Natural killer cell (primary cell): ENCODE results near the gene NECTIN1. TPM values are rescaled to one million over a fixed set of nuclear protein-coding genes. Genes with fewer than 3 reads are reported as not detected.

Experiments used
- ATAC-seq, 3 donors: fragments of 150-1000 bp in 2 of 3; fragments of 200-7000 bp in 1 of 3; cut with Tn5 transposase; 1 replicate in 1 of 3; 2 replicates in 2 of 3; pipeline ENCODE4 v1.10.0; 2021; ENCODE audit warnings: mild to moderate bottlenecking in 2 of 3, moderate library complexity in 2 of 3
- DNase-seq, 2 donors: peaks; one replicate each; pipeline versions ENCODE4 v3.0.0 to v3.0.0-alpha.2; 2013 to 2021; ENCODE audit warnings: mixed read lengths in 1 of 2
- H3K27ac ChIP-seq: one replicate; pipeline ENCODE4 v1.5.1; 2013; ENCODE audit warnings: mild to moderate bottlenecking, low read length
- H3K27me3 ChIP-seq: one replicate; pipeline ENCODE4 v1.6.1; 2013; ENCODE audit warnings: low read length; ENCODE audit not compliant: control insufficient read depth, insufficient read depth
- H3K36me3 ChIP-seq: one replicate; pipeline ENCODE4 v1.6.1; 2013; ENCODE audit warnings: low read length; ENCODE audit not compliant: control insufficient read depth, insufficient read depth
- H3K4me1 ChIP-seq: one replicate; pipeline ENCODE4 v1.6.1; 2013; ENCODE audit warnings: low read length; ENCODE audit not compliant: control insufficient read depth, insufficient read depth
- H3K4me3 ChIP-seq: one replicate; pipeline ENCODE4 v1.5.1; 2013; ENCODE audit warnings: low read length
- H3K9me3 ChIP-seq: one replicate; pipeline ENCODE4 v1.6.1; 2013; ENCODE audit warnings: low read length; ENCODE audit not compliant: control insufficient read depth, insufficient read depth
- H3K27ac Mint-ChIP-seq, 2 donors: one replicate each; pipeline ENCODE4 v1.8.0; 2022; ENCODE audit warnings: mild to moderate bottlenecking in 2 of 2, mixed read lengths in 2 of 2, moderate library complexity in 1 of 2
- H3K27me3 Mint-ChIP-seq, 2 donors: one replicate each; pipeline ENCODE4 v1.8.0; 2022; ENCODE audit warnings: low read depth in 2 of 2, mixed read lengths in 2 of 2
- H3K36me3 Mint-ChIP-seq: one replicate; pipeline ENCODE4 v1.8.0; 2022; ENCODE audit warnings: mixed read lengths
- H3K4me1 Mint-ChIP-seq, 2 donors: one replicate each; pipeline ENCODE4 v1.8.0; 2022; ENCODE audit warnings: mixed read lengths in 2 of 2
- H3K4me3 Mint-ChIP-seq: one replicate; pipeline ENCODE4 v1.8.0; 2022; ENCODE audit warnings: mild to moderate bottlenecking, moderate library complexity, mixed read lengths
- H3K9me3 Mint-ChIP-seq, 2 donors: one replicate each; pipeline ENCODE4 v1.8.0; 2022; ENCODE audit warnings: mixed read lengths in 2 of 2
- WGBS: methylation state at CpG from one replicate; pipeline ENCODE4 v1.1.7; 2013; ENCODE audit warnings: missing lambda C conversion rate; ENCODE audit not compliant: insufficient coverage; 5-methylcytosine and 5-hydroxymethylcytosine counted together
- intact Hi-C: fragments of 100-400 bp; cut with micrococcal nuclease; formaldehyde crosslinking; loops from one replicate; pipeline ENCODE4 v1.14.2; 2022
- total RNA-seq, 4 donors: library from RNA; stranded (reverse); fragments of 120-200 nt in 1 of 4; gene quantifications; one replicate each; pipeline versions ENCODE4 v1.2.3 to v1.2.4, GENCODE V29; 2013 to 2022
- TF ChIP-seq, protein P1 (sequence below): fragments of 200-600 bp; IDR thresholded peaks from one replicate; pipeline ENCODE4 v1.8.0; 2022; ENCODE audit warnings: antibody characterized with exemption

Gene NECTIN1
- total RNA-seq, 3 donors from 2014 or later (not counting 1 experiment from before 2014, with no cell fraction given), result 5.8 to 18.8 (median 7.8) TPM

DNA sequence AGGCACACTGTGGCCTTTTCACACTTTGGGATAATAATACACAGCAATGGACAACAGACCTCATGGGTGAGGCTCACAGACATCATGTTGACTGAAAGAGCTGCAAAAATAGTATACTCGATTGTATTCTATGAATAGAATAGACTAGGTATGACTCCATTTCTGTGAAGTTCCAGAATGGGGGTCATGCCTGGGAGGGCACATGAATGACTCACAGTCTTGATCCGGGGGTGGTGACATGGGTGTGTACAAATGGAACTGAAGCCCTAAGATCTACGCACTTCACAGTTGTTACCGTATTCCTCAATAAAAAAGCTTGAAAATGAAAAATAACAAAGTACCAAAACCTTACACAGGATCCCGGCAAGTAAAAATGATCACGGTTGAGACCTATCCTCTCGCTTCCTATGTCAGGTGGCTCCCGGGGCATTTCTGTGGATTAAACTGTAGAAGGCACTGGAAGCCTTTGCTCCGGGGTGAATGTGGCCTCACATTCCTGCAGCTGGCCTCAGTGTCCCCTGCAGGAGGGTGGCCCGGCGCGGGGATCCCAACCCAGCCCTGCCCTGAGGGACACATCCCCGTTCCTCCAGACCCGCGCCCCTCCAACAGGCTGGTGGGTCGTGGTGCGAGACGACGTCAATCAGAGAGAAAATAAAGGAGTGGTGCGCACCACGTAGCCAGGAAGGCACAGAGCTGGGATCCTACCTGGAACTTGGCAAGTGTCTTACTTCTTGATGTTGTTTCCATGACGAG lies 75.9 kb downstream of the NECTIN1 start:
- H3K4me3 Mint-ChIP-seq, result no peak overlapping the region
- no peaks in the 10 kb centered on the region for H3K4me1 Mint-ChIP-seq
- H3K27ac ChIP-seq, result no peak overlapping the region
- TF ChIP-seq, protein P1, sequence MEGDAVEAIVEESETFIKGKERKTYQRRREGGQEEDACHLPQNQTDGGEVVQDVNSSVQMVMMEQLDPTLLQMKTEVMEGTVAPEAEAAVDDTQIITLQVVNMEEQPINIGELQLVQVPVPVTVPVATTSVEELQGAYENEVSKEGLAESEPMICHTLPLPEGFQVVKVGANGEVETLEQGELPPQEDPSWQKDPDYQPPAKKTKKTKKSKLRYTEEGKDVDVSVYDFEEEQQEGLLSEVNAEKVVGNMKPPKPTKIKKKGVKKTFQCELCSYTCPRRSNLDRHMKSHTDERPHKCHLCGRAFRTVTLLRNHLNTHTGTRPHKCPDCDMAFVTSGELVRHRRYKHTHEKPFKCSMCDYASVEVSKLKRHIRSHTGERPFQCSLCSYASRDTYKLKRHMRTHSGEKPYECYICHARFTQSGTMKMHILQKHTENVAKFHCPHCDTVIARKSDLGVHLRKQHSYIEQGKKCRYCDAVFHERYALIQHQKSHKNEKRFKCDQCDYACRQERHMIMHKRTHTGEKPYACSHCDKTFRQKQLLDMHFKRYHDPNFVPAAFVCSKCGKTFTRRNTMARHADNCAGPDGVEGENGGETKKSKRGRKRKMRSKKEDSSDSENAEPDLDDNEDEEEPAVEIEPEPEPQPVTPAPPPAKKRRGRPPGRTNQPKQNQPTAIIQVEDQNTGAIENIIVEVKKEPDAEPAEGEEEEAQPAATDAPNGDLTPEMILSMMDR, result no peak
- H3K27ac Mint-ChIP-seq, result no peak overlapping the region
- H3K9me3 ChIP-seq, result no peaks in the 10 kb centered on the region
- H3K36me3 Mint-ChIP-seq, result no peaks in the 10 kb centered on the region
- no peak for ATAC-seq
- H3K36me3 ChIP-seq, result no peaks in the 10 kb centered on the region
- WGBS, result 91% methylated on average over 22 of the region's 22 CpGs
- intact Hi-C loops, result no loop called here
- H3K27me3 ChIP-seq, result no peaks in the 10 kb centered on the region
- peaks cover 14 to 18% of the 10 kb centered on the region in 2 donors for H3K27me3 Mint-ChIP-seq
- no peak overlapping the region for H3K4me3 ChIP-seq
- no peak for DNase-seq
- no peaks in the 10 kb centered on the region for H3K4me1 ChIP-seq
- H3K9me3 Mint-ChIP-seq, result peaks cover 0 to under 1% of the 10 kb centered on the region in 2 donors

DNA sequence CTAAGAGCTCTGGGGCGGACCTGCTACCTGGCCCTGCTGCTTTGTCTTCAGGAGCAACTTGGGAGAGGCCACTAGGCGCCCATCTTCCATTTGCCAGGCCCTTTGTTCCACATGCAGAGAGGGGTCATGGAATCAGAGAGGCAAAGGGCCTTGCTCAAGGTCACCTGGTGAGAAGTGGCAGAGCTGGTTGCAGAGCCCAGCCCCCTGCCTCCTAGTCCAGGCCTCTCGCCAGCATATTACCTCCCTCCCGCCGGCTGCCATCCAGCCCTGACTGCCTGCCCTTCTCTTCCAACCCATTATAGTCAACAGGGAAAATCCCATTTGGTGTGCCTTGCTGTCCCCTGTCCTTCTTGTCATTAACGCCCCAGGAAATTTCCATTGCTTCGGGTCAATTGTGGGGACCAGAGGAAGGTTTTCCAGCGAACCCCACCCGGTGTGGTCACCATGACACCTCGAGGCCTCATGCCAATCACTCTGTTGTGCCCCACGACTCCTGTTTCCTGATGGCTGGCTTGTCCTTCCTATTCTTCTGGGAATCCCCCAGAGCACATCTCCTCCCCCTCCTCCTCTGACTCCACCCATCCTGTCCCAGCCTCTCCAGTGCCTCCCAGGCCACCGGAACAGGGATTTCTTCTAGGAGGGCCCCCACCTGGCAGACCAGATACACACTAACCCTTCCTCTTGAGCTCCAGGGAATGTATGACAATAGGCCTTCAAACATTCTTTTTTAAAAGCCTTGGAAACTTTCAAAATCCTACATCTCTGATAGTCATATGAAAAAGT lies 77.0 kb downstream of the NECTIN1 start:
- H3K27me3 Mint-ChIP-seq, result peaks cover 14 to 18% of the 10 kb centered on the region in 2 donors
- H3K27ac ChIP-seq, result no peak overlapping the region
- intact Hi-C loops, result no loop called here
- no peaks in the 10 kb centered on the region for H3K27me3 ChIP-seq
- H3K4me3 ChIP-seq, result no peak overlapping the region
- no peak overlapping the region for H3K4me3 Mint-ChIP-seq
- no peaks in the 10 kb centered on the region for H3K9me3 ChIP-seq
- TF ChIP-seq, protein P1, result no peak
- no peaks in the 10 kb centered on the region for H3K4me1 ChIP-seq
- WGBS, result 66% methylated on average over 12 of the region's 12 CpGs
- ATAC-seq, result no peak
- H3K4me1 Mint-ChIP-seq, result no peaks in the 10 kb centered on the region
- H3K36me3 Mint-ChIP-seq, result no peaks in the 10 kb centered on the region
- H3K9me3 Mint-ChIP-seq, result peaks cover 0 to 2% of the 10 kb centered on the region in 2 donors
- H3K36me3 ChIP-seq, result no peaks in the 10 kb centered on the region
- no peak for DNase-seq
- H3K27ac Mint-ChIP-seq, result no peak overlapping the region

DNA sequence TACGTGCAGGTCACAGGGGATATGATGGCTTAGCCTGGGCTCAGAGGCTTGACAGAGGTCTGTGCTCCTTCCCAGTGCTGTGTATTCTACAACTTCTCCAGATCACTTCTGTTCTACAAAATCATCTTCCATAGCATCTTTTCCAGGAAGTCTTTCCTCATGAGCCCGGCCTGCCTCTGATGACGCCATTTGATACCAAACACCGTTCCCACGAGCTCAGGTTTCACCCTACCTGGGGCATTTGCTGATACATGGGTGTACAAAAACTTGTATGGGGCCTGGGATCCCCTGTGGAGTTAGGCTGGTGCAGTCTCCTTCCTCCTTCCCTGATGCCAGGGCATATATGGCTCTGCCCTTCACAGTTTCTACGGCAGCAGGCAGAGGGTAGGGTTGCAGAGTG lies 78.7 kb downstream of the NECTIN1 start:
- ATAC-seq, result no peak
- peaks cover 0 to 2% of the 10 kb centered on the region in 2 donors for H3K9me3 Mint-ChIP-seq
- no peak overlapping the region for H3K27ac ChIP-seq
- WGBS, result 76% methylated on average over 6 of the region's 6 CpGs
- TF ChIP-seq, protein P1, result no peak
- peaks cover 14 to 19% of the 10 kb centered on the region in 2 donors for H3K27me3 Mint-ChIP-seq
- H3K27ac Mint-ChIP-seq, result no peak overlapping the region
- no peak overlapping the region for H3K4me3 Mint-ChIP-seq
- DNase-seq, result no peak
- no peaks in the 10 kb centered on the region for H3K9me3 ChIP-seq
- H3K36me3 Mint-ChIP-seq, result no peaks in the 10 kb centered on the region
- H3K4me1 ChIP-seq, result no peaks in the 10 kb centered on the region
- H3K4me1 Mint-ChIP-seq, result no peaks in the 10 kb centered on the region
- intact Hi-C loops, result no loop called here
- no peak overlapping the region for H3K4me3 ChIP-seq
- no peaks in the 10 kb centered on the region for H3K27me3 ChIP-seq
- H3K36me3 ChIP-seq, result no peaks in the 10 kb centered on the region
